Measurements from ENCODE around the gene C7orf33. TPM values are rescaled to one million over a fixed set of nuclear protein-coding genes. Genes with fewer than 3 reads are reported as not detected.

Gene C7orf33
- total RNA-seq, 3 donors from 2014 or later (not counting 1 experiment from before 2014, with no cell fraction given) = not detected

DNA sequence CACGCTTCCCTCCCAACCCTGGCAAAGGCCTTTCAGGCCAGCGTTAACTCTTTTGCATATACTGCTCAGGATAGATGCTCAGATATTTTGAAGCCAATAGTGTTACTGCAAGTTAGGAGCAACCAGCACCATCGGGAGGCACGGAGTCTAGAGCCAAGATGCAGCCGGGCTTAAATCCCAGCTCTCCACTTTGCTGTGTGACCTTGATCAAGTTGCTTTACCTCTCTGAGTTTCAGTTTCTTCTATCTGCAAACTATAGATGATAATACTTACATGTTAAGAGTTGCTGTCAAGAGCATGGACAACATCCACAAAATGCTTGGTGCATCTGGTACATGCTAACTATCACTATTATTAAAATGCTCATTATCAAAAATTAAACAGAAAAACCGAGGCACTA lies 45.4 kb upstream of the C7orf33 start:
- H3K36me3 Mint-ChIP-seq = no peaks in the 10 kb centered on the region

DNA sequence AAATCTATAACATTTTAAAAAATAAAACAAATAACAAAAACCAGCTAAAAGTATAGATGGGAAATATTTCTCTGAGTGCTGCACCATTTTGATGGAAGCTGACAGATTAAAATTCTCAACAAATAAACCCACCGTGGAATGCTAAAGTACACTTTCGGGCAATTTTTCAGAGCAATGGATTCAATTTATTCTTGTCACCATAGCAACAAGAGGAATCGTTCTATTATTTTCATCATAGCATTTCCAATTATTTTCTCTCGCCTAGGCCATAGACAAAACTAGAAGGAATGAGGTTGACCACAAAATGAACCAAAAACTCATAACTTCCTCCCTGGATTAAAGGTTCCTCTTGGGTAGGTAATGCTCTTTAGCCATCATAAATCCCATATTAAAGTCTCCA lies 44.6 kb upstream of the C7orf33 start:
- Histone ChIP-seq H3K4me3 (ENCODE audit: low read length) (no peak overlapping the region), H3K27ac (ENCODE audit: low read length) (no peak overlapping the region), H3K36me3 (ENCODE audit: control insufficient read depth, insufficient read depth, low read length) (no peaks in the 10 kb centered on the region), H3K9me3 (ENCODE audit: control insufficient read depth, insufficient read depth, low read length) (no peaks in the 10 kb centered on the region), H3K27me3 (ENCODE audit: control insufficient read depth, insufficient read depth, low read length) (no peaks in the 10 kb centered on the region), H3K4me1 (ENCODE audit: control insufficient read depth, insufficient read depth, low read length) (no peaks in the 10 kb centered on the region)
- WGBS (ENCODE audit: insufficient coverage) = 64% methylated on average over 4 of the region's 4 CpGs
- no peaks in the 10 kb centered on the region for H3K36me3 Mint-ChIP-seq
- H3K27ac Mint-ChIP-seq = no peak overlapping the region
- ATAC-seq (no peak), DNase-seq (no peak)
- H3K27me3 Mint-ChIP-seq (ENCODE audit: low read depth in 2 of 2) = peaks cover 0 to 12% of the 10 kb centered on the region in 2 donors
- H3K9me3 Mint-ChIP-seq = peaks cover 0 to 2% of the 10 kb centered on the region in 2 donors
- TF ChIP-seq, protein P1, sequence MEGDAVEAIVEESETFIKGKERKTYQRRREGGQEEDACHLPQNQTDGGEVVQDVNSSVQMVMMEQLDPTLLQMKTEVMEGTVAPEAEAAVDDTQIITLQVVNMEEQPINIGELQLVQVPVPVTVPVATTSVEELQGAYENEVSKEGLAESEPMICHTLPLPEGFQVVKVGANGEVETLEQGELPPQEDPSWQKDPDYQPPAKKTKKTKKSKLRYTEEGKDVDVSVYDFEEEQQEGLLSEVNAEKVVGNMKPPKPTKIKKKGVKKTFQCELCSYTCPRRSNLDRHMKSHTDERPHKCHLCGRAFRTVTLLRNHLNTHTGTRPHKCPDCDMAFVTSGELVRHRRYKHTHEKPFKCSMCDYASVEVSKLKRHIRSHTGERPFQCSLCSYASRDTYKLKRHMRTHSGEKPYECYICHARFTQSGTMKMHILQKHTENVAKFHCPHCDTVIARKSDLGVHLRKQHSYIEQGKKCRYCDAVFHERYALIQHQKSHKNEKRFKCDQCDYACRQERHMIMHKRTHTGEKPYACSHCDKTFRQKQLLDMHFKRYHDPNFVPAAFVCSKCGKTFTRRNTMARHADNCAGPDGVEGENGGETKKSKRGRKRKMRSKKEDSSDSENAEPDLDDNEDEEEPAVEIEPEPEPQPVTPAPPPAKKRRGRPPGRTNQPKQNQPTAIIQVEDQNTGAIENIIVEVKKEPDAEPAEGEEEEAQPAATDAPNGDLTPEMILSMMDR (IDR thresholded peaks at IDR 0.05) = no peak
- H3K4me3 Mint-ChIP-seq = no peak overlapping the region
- intact Hi-C loops (cut with micrococcal nuclease) = no loop called here
- peaks cover 0 to 3% of the 10 kb centered on the region in 2 donors for H3K4me1 Mint-ChIP-seq

More for the DNA sequence above, 45.4 kb upstream of the C7orf33 start:
- no peak for DNase-seq
- Histone ChIP-seq H3K4me1 (ENCODE audit: control insufficient read depth, insufficient read depth, low read length) (no peaks in the 10 kb centered on the region), H3K4me3 (ENCODE audit: low read length) (no peak overlapping the region), H3K36me3 (ENCODE audit: control insufficient read depth, insufficient read depth, low read length) (no peaks in the 10 kb centered on the region), H3K9me3 (ENCODE audit: control insufficient read depth, insufficient read depth, low read length) (no peaks in the 10 kb centered on the region), H3K27ac (ENCODE audit: low read length) (no peak overlapping the region), H3K27me3 (ENCODE audit: control insufficient read depth, insufficient read depth, low read length) (no peaks in the 10 kb centered on the region)
- TF ChIP-seq, protein P1 (IDR thresholded peaks at IDR 0.05) = no peak
- Mint-ChIP-seq H3K9me3 (peaks cover 0 to 2% of the 10 kb centered on the region in 2 donors), H3K4me3 (no peak overlapping the region), H3K4me1 (peaks cover 0 to 3% of the 10 kb centered on the region in 2 donors), H3K27me3 (ENCODE audit: low read depth in 2 of 2) (peaks cover 0 to 12% of the 10 kb centered on the region in 2 donors), H3K27ac (no peak overlapping the region)
- 90% methylated on average over 6 of the region's 6 CpGs for WGBS (ENCODE audit: insufficient coverage)
- no peak for ATAC-seq
- intact Hi-C loops (cut with micrococcal nuclease) = no loop called here

DNA sequence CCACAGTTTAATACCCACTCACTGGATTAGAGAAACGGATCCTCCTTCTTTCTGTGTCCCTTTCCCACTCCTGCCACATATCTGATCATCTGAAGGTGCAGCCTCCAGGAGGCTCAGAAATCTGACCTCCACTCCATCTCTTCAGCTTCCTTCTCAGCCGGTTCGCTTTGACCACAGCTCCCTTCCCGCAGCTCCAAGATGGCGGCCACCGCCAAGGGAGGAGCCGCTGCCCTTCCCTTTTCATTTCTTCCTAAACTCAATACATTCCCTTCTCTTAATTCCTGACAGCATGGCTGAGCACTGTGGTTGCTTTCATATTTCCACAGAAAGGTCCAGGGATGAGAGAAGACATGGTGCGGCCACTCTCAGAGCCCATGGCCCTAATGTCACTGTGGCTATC lies 43.7 kb upstream of the C7orf33 start:
- no peak overlapping the region for H3K27ac Mint-ChIP-seq
- no peaks in the 10 kb centered on the region for H3K4me1 ChIP-seq (ENCODE audit: control insufficient read depth, insufficient read depth, low read length)
- H3K9me3 Mint-ChIP-seq = peaks cover 0 to 2% of the 10 kb centered on the region in 2 donors
- no peaks in the 10 kb centered on the region for H3K36me3 Mint-ChIP-seq
- no peaks in the 10 kb centered on the region for H3K27me3 ChIP-seq (ENCODE audit: control insufficient read depth, insufficient read depth, low read length)
- 97% methylated on average over 8 of the region's 8 CpGs for WGBS (ENCODE audit: insufficient coverage)
- peaks cover 0 to 12% of the 10 kb centered on the region in 2 donors for H3K27me3 Mint-ChIP-seq (ENCODE audit: low read depth in 2 of 2)
- intact Hi-C loops (cut with micrococcal nuclease) = no loop called here
- peaks cover 0 to 3% of the 10 kb centered on the region in 2 donors for H3K4me1 Mint-ChIP-seq
- H3K4me3 ChIP-seq (ENCODE audit: low read length) = no peak overlapping the region
- no peak overlapping the region for H3K27ac ChIP-seq (ENCODE audit: low read length)
- TF ChIP-seq, protein P1 (IDR thresholded peaks at IDR 0.05) = no peak
- no peak overlapping the region for H3K4me3 Mint-ChIP-seq
- DNase-seq (no peak), ATAC-seq (no peak)
- H3K36me3 ChIP-seq (ENCODE audit: control insufficient read depth, insufficient read depth, low read length) = no peaks in the 10 kb centered on the region
- H3K9me3 ChIP-seq (ENCODE audit: control insufficient read depth, insufficient read depth, low read length) = no peaks in the 10 kb centered on the region

DNA sequence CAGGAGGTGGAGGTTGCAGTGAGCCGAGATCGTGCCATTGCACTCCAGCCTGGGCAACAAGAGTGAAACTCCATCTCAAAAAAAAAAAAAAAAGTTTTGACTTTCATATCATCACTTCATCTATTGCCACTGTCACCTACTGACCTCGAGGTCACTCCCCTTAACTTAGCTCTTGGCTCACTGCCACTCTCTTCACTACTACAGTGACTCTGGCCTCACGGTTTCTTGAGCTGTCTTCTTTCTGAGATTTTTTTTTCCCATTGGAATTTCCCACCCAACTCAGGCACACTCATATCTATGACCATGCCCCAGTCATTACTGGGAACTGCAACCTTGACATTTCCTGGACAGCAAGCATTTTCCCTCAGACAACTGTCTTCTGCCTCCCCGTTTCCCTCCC lies 42.6 kb upstream of the C7orf33 start:
- Histone ChIP-seq H3K36me3 (ENCODE audit: control insufficient read depth, insufficient read depth, low read length) (no peaks in the 10 kb centered on the region), H3K27ac (ENCODE audit: low read length) (no peak overlapping the region), H3K4me1 (ENCODE audit: control insufficient read depth, insufficient read depth, low read length) (no peaks in the 10 kb centered on the region), H3K4me3 (ENCODE audit: low read length) (no peak overlapping the region), H3K9me3 (ENCODE audit: control insufficient read depth, insufficient read depth, low read length) (no peaks in the 10 kb centered on the region), H3K27me3 (ENCODE audit: control insufficient read depth, insufficient read depth, low read length) (no peaks in the 10 kb centered on the region)
- H3K36me3 Mint-ChIP-seq = no peaks in the 10 kb centered on the region
- H3K4me1 Mint-ChIP-seq = peaks cover 0 to 3% of the 10 kb centered on the region in 2 donors
- 73% methylated on average over 5 of the region's 5 CpGs for WGBS (ENCODE audit: insufficient coverage)
- TF ChIP-seq, protein P1 (IDR thresholded peaks at IDR 0.05) = no peak
- H3K9me3 Mint-ChIP-seq = peaks cover 0 to 2% of the 10 kb centered on the region in 2 donors
- DNase-seq = no peak
- H3K27ac Mint-ChIP-seq = no peak overlapping the region
- H3K27me3 Mint-ChIP-seq (ENCODE audit: low read depth in 2 of 2) = peaks cover 0 to 10% of the 10 kb centered on the region in 2 donors
- intact Hi-C loops (cut with micrococcal nuclease) = no loop called here
- no peak overlapping the region for H3K4me3 Mint-ChIP-seq
- ATAC-seq = no peak
